ENCODE results near the gene DMBX1.

The DMBX1 gene

DNA sequence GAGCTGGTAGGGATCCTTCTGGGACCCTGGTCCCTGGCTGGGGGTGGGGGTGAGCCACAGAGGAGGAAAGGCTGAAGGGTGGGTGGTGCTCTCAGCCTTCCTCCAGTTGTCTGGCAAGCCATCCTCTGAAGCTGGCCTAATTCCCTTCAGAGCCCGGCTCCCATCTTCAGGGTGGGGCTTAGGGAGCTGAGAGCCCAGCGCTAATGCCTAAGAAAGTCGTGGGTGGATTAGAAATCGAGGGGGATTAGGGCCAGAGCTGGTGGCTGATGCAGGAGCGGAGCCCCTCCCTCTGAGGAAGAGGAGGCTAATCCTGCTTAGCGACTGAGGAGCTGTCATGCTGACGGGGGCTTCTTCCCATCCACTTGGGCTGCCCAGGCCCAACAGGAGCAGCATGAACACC, 30.8 kb upstream of the DMBX1 start:
- no peak for DNase-seq (ENCODE audit: low read depth in 3 of 3, low spot score in 1 of 3)

DNA sequence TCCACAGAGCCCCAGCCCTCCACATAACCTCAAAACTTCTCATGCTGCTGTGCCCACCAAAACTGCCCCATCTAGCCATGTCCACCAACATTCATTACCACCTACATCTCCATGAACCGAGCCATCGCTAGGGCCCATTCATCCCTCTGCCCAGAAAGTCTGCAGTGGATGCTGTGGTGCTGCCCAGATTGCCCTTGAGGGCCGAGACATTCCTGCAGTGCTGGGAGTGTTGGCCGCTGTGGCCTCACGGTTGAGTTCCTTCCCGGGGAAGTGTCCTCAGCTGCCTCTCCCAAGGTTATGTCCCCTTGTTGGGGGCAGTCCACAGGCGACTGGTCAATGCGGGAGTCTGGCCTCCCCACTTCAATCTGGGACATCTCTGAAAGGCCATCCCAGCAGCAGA, 30.3 kb upstream of the DMBX1 start:
- DNase-seq (ENCODE audit: low read depth in 3 of 3, low spot score in 1 of 3), result no peak

DNA sequence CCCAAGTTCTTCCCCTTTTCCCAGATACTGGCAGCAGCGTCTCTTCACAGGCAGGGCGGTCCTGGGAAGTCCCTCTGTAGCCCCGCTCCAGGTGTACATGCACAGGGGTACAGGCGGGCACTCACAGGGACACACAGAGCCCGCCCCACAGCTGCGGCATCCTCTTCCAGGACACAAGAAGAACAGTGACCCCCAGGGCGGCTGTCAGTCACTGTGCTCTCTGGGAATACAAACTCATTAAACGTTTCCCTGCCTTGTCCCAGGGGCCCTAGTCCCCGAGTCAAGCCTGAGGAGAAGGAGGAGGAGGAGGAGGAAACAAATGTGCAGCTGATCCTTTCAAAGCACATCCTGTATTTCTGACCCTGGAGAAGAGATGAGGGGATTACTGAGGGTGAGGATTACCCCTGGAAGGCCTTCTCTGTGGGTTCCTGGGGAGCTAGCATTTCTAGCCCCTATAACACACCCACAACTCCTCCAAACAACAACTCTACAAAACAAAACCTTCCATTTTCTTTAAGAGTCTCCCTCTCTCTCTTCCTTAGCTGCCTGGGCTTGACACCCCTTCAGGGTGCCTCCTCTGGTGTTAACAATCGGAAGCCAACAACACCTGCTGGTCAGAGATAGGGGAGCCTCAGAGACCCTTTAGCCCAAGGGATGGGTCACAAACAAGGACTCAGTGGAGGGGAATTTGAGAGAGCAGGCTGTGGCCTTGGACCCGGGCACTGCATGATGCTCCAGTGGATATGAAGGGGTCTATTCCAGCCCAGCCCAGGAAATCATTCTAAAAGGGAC, 28.4 kb upstream of the DMBX1 start:
- no peak for DNase-seq (ENCODE audit: low read depth in 3 of 3, low spot score in 1 of 3)

GRCh38 chr1:46461809-46462448, 27.7 kb upstream of the DMBX1 start:
- DNase-seq (ENCODE audit: low read depth in 3 of 3, low spot score in 1 of 3), result no peak

GRCh38 chr1:46464013-46464548, 25.6 kb upstream of the DMBX1 start:
- DNase-seq (ENCODE audit: low read depth in 3 of 3, low spot score in 1 of 3), result no peak

- DNase-seq (ENCODE audit: low read depth in 3 of 3, low spot score in 1 of 3), result no peak
Measured at GRCh38 chr1:46464915-46465314, 24.7 kb upstream of the DMBX1 start.

- no peak for DNase-seq (ENCODE audit: low read depth in 3 of 3, low spot score in 1 of 3)
Measured at GRCh38 chr1:46465981-46466476, 23.6 kb upstream of the DMBX1 start.

DNA sequence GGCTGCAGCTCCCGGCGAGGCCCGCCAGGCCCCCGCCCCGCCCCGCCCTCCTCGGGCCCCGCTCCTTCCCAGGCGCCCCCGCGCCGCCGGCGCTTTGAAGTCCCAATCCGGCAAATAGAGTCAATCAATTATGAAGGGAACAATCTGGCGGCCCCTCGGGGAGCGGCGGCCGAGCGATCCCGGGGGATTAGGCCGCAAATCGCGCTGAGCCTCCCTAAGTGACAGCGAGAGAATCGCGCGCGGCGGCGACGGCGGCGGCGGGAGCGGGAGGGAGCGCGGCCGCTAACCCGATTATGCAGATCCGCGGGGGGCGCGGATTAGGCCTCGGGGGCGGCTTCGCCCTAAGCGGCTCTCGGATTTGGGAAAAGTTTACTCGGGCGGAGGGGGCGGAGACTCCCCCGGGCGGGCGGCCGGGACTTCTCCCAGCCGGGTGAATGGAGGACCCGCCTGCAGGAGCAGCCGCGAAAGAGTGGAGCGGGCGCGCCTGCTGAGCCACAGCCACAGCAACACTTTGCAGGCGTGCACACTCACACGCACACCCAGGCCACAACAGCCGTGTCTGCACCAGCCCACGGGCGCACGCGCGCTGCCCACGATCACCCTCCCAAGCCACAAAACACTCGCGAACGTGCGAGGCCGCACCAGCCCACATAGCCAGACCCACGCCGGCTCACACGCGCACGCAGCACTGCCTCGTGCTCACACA, 23.0 kb upstream of the DMBX1 start:
- no peak for DNase-seq (ENCODE audit: low read depth in 3 of 3, low spot score in 1 of 3)

GRCh38 chr1:46467183-46467504, 22.5 kb upstream of the DMBX1 start:
- DNase-seq (ENCODE audit: low read depth in 3 of 3, low spot score in 1 of 3), result no peak

DNA sequence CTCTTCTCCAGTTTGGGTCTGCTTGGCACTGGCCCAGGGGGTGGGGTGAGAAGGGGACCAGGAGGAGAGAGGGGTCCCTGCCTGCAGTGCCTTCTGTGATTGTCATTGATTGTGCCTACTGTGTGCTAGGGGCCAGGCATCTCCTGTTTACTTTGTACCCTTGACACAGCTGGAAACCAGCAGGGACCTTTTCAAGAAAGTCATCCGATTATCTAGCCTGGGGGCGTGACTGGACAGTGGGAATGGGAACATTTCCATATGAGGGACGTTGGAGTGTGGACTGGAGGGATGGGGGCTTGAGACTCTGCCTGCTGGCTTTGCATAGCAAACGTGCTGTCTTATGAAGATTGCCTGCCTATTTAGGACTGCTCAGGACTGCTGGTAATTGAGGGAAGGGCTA, 19.8 kb upstream of the DMBX1 start:
- DNase-seq (ENCODE audit: low read depth in 3 of 3, low spot score in 1 of 3), result no peak

GRCh38 chr1:46471848-46472492, 17.7 kb upstream of the DMBX1 start:
- DNase-seq (ENCODE audit: low read depth in 3 of 3, low spot score in 1 of 3), result no peak

- DNase-seq (ENCODE audit: low read depth in 3 of 3, low spot score in 1 of 3), result no peak
Measured at GRCh38 chr1:46472498-46473181, 17.0 kb upstream of the DMBX1 start.

GRCh38 chr1:46473991-46474390, 15.6 kb upstream of the DMBX1 start:
- no peak for DNase-seq (ENCODE audit: low read depth in 3 of 3, low spot score in 1 of 3)

- DNase-seq (ENCODE audit: low read depth in 3 of 3, low spot score in 1 of 3), result no peak
Measured at GRCh38 chr1:46474570-46474969, 15.1 kb upstream of the DMBX1 start.

DNA sequence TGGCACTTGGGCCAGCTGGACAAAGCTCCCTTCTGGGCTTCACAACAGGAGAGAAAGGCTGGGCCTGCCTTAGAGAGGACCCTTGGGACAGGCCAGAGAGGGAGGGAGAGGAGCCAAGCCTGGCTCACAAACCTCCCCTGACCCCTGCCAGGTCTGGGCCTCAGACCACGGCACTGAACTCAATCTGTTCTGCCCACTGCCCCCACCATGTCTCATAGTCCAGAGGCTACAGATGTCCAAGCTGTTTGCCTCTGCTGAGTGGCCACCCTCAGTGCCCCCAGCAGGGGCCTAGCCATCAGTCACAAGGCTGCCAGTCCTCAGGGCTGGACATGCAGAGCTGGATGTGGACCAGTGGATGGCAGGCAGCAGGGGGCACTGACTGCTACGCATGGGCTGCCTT, 13.0 kb upstream of the DMBX1 start:
- no peak for DNase-seq (ENCODE audit: low read depth in 3 of 3, low spot score in 1 of 3)

- DNase-seq (ENCODE audit: low read depth in 3 of 3, low spot score in 1 of 3), result peak; percentile 21 to 73 (median 49)
Measured at GRCh38 chr1:46477153-46477929, 12.3 kb upstream of the DMBX1 start.

GRCh38 chr1:46478721-46479485, 10.7 kb upstream of the DMBX1 start:
- no peak for DNase-seq (ENCODE audit: low read depth in 3 of 3, low spot score in 1 of 3)

DNA sequence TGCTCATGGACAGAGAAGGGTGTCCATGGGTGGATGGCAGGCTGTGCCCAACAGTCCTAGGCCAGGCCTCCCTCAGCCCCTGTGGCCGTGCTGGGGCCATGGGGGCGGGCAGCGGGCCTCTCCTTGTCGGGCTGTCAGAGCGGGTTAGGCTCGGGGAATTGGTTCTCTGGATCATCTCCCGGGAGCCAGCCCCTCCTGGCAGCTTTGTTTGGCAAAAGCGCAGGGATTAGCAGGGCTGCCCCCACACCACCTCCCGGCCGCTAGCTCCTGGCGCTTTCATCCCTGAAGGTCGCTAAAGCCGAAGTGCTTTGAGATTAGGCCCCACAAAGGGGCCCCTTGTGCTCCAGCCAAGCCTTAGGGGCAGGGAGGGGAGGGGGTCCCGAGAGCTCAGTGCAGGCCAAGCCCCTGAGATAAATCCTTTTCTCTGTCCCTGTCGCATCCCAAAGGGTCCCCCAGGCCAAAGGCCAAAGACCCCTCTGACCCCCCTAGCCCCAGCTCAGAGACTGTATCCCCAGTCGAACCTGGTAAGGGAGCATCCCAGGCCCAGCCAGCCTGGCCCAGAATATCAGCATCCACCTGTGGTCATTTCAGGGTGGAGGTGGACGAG, 9.8 kb upstream of the DMBX1 start:
- DNase-seq (ENCODE audit: low read depth in 3 of 3, low spot score in 1 of 3), result no peak

Data from stimulated activated CD4-positive, alpha-beta T cell treated with anti-CD3 and anti-CD28 coated beads, TNF-alpha, amount 100 ng/mL, for 1 hour (primary cell).